ENCODE results near the gene AGXT.

The AGXT gene

DNA sequence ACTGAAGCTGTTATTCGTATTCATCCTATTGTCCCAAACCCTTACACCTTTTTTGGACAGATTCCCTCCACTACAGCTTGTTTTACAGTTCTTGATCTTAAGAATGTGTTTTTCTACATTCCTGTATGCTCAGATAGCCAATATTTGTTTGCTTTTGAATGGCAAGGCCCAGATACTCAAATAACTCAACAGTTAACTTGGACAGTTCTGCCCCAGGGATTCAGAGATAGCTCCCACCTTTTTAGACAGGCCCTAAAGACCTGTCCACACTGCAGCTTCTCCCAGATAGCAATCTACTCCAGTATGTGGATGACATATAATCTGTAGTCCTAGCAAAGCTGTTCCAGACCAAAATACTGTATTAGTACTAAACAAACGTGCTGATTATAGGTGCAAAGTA is 7.1 kb upstream of the AGXT start:
- no peak for DNase-seq (ENCODE audit: low read depth)
- no peak overlapping the region for H3K4me3 ChIP-seq (ENCODE audit: low read length)
- TF ChIP-seq CTCF (conservative IDR thresholded peaks at IDR 0.05; ENCODE audit: low read length), result no peak

GRCh38 chr2:240864475-240864874 is 4.1 kb upstream of the AGXT start:
- H3K4me3 ChIP-seq (ENCODE audit: low read length), result no peak overlapping the region
- TF ChIP-seq CTCF (conservative IDR thresholded peaks at IDR 0.05; ENCODE audit: low read length), result no peak
- DNase-seq (ENCODE audit: low read depth), result no peak

DNA sequence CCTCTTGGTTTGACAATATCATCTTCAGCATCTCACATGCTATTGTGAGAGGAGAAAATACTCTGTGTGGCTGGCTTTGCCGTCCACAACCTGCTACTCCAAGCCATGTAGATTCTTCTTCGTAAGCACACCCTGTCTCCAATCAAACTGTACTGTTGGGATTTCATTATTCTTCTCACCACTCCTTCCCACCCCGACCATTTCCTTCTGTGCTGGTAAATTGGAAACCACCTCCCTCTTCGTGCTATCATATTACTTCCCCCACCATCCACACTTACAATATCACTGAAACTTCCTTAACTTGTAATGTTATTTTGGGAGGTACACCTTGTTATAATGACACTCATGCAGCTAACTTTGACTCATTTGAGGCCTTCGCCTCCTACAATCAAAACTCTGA is 3.2 kb upstream of the AGXT start:
- TF ChIP-seq CTCF (conservative IDR thresholded peaks at IDR 0.05; ENCODE audit: low read length), result no peak
- no peak overlapping the region for H3K4me3 ChIP-seq (ENCODE audit: low read length)
- no peak for DNase-seq (ENCODE audit: low read depth)

DNA sequence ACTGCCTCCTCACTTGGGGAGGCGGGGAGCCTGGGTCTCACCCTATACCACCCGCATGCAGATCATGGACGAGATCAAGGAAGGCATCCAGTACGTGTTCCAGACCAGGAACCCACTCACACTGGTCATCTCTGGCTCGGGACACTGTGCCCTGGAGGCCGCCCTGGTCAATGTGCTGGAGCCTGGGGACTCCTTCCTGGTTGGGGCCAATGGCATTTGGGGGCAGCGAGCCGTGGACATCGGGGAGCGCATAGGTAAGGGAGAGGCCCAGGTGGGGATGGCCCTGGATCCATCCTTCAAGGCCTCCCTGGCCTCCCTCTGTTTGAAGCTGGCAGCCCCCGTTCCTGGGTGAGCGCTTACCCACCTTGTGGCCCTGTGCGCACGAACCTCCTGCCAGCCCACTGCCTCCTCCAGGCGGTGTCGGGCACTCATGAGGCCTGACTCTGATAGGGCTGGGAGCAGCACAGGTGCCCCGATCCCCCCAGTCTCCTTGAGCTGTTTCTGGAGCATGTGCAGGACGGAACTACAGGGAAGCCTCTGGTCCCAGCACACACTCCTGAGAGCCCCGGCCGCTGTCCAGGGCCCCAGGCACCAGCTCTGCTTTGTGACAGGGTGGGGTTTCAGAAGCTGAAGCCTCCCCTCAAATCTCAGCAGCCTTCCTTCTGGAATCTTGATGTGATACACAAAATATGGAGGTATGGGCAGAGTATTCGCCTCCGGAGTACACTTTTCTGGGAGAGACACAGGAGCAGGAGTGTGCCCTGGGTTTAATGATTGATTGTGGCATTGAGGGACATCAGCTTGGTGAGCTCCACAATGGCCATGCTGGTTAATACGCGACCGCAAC is 708 bp downstream of the AGXT start:
- H3K4me3 ChIP-seq (ENCODE audit: low read length), result no peak overlapping the region
- DNase-seq (ENCODE audit: low read depth), result no peak
- no peak for TF ChIP-seq CTCF (conservative IDR thresholded peaks at IDR 0.05; ENCODE audit: low read length)

- TF ChIP-seq CTCF (conservative IDR thresholded peaks at IDR 0.05; ENCODE audit: low read length), result no peak
- no peak overlapping the region for H3K4me3 ChIP-seq (ENCODE audit: low read length)
- no peak for DNase-seq (ENCODE audit: low read depth)
Measured at GRCh38 chr2:240869956-240870875, 1.6 kb downstream of the AGXT start.

DNA sequence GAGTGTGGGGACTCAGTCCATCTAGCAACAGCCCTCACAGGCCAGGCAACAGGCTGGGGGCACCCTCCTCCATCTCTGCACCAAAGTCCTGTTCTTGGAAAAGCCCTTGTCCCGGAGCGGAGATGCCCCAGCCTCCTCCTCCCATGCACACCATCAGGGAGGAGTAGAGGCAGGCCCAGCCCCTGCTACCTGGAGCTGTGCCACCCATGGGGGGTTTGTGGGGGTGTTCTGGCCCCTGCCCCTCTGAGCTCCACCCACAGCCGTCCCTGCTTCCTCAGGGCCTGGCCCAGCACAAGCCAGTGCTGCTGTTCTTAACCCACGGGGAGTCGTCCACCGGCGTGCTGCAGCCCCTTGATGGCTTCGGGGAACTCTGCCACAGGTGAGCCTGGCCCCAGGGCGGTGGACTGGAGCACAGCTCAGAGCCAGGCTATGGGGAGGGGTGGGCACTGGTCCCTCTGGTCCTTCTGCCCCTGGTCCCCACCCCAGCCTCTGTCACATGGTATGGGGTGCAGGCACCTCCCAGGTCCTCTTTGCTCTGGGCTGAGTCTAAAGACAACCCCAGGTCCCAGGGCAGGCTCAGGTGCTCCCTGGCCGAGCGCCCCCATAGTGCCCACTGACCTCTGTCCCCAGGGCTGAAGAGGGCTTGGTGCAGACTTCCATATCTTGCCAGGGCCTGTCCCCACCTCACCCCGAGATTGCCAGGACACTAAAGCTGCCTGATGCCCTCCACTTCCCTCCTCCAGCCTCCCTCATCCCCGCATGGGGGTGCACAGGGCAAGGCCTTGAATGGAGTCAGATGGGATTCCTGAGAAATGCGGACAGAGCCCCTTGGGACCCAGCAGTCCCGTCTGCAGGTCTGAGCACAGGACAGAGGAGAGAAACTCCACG is 2.7 kb downstream of the AGXT start:
- no peak for TF ChIP-seq CTCF (conservative IDR thresholded peaks at IDR 0.05; ENCODE audit: low read length)
- DNase-seq (ENCODE audit: low read depth), result no peak
- no peak overlapping the region for H3K4me3 ChIP-seq (ENCODE audit: low read length)
